ENCODE data around the gene UBXN2A.
"Not testable (repeated sequence)": the region's sequence is repeated elsewhere in the genome, so short reads cannot be mapped to it uniquely, and the experiment has no call there.

The UBXN2A gene

DNA sequence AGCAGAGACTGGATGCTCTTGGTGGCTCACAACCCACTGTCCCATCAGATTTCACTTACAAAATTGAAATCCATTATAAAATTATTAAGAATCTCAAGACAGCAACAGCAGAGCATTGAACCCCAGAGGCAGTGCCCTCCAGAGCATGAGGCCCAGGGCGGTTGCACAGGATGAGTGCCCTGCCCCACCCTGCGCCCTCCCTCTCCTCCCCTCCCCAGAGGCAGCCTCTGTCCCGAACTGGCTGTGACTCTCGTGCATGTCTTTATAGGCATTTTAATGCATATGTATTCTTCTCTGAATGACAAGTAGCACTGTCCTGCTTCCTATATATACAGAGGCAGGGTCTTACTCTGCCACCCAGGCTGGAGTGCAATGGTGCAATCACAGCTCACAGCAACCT, 80.0 kb downstream of the UBXN2A start:
- H3K36me3 ChIP-seq (ENCODE audit: control insufficient read depth, insufficient read depth, low read length) = no peaks in the 10 kb centered on the region
- H3K27ac ChIP-seq (ENCODE audit: low read depth, low read length) = no peak overlapping the region
- no peak overlapping the region for H3K9ac ChIP-seq (ENCODE audit: low read length)
- no peak overlapping the region for H3K4me3 ChIP-seq (ENCODE audit: low read length)
- no peaks in the 10 kb centered on the region for H3K4me1 ChIP-seq (ENCODE audit: control insufficient read depth, insufficient read depth, low read length)
- H3K27me3 ChIP-seq (ENCODE audit: control insufficient read depth, insufficient read depth, low read length) = no peaks in the 10 kb centered on the region

DNA sequence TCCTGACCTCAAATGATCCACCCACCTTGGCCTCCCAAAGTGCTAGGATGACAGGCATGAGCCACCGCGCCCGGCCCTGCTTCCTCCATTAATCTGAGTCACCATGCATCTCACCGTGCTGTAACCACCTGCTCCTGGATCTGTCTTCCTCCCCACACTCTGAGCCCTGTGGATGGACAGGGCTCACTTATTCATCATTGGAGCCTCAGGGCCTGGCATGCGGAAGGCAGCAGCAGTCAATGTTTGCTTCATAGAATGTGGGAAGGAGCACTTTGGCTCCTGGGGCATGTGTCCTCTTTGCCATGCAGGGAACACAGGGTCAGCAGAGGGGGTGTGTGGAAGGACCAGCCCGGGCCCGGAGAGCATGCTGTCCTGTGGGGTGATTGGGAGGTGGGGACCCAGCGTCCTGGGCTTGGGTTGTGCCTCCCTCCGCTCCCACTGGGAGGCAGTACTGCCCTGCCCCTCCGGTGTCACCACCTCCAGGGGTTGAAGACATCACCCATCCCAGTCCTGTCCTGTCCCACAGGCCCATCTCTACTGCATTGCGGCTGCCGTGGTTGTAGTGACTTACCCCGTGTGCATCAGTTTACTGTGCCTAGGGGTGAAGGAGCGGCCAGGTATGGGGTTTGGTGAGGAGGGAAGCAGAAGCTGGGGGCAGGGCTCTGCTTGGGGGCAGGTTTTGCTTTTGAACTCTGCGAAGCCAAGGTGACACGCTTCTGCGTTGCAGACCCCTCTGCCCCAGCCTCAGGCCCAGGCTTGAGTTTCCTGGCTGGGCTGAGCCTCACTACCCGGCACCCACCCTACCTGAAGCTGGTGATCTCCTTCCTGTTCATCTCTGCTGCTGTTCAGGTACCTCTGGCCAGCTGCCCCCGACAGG, 81.1 kb downstream of the UBXN2A start:
- Histone ChIP-seq H3K4me3 (ENCODE audit: low read length) (no peak overlapping the region), H3K4me1 (ENCODE audit: control insufficient read depth, insufficient read depth, low read length) (no peaks in the 10 kb centered on the region), H3K27me3 (ENCODE audit: control insufficient read depth, insufficient read depth, low read length) (no peaks in the 10 kb centered on the region), H3K36me3 (ENCODE audit: control insufficient read depth, insufficient read depth, low read length) (no peaks in the 10 kb centered on the region), H3K9ac (ENCODE audit: low read length) (no peak overlapping the region), H3K27ac (ENCODE audit: low read depth, low read length) (no peak overlapping the region)

DNA sequence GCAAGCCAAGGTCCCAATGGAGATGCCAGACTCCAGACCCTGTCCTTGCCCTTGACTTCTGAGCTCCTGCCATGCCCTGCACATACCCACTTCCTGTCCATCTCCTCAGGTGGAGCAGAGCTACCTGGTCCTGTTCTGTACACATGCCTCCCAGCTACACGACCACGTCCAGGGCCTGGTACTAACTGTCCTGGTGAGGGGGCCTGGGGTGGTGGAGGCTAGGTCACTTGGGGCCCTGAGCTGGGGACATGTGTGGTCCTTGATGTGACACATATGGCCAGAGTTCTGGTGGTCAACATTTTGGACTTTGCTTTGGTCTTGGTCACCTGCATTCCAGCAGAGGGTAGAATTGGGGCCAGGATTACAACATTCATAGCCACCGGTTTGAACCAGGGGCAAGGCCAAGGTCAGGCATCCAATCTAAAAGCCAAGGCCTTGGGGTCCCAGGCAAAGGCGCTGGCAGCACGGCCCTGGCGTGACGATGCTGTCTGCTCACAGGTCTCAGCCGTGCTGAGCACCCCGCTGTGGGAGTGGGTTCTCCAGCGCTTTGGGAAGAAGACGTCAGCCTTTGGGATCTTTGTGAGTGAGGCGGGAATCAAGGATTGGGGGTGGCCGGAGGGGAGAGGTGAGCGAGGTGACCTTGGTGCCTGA, 82.2 kb downstream of the UBXN2A start:
- H3K4me3 ChIP-seq (ENCODE audit: low read length) = no peak overlapping the region

DNA sequence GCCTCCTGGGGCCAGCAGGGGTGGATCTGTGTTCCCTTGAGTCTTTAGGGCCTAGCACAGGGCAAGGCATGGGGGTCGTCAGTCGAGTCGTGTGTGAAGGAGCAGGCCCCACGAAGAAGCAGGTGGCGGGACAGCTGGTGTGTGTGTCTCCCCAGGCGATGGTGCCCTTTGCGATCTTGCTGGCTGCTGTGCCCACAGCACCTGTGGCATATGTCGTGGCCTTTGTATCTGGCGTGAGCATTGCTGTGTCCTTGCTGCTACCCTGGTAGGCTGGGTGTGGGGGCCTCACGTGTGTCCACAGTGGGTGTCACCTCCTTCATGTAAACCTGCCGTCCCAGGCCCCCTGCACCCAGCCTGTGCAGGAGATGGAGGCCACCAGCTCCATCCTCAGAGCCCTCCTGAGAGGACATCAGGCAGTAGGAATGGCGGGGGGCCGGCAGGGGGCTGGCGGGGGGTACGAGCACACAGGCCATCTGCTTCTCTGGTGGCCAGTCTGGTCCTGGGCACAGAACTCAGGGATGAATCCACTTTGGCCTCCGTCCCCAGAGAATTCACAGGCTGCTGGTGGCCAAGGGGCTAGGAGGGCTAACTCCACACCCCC, 82.8 kb downstream of the UBXN2A start:
- H3K4me3 ChIP-seq (ENCODE audit: low read length) = no peak overlapping the region
- no peaks in the 10 kb centered on the region for H3K36me3 ChIP-seq (ENCODE audit: control insufficient read depth, insufficient read depth, low read length)
- no peaks in the 10 kb centered on the region for H3K4me1 ChIP-seq (ENCODE audit: control insufficient read depth, insufficient read depth, low read length)
- no peaks in the 10 kb centered on the region for H3K27me3 ChIP-seq (ENCODE audit: control insufficient read depth, insufficient read depth, low read length)
- no peak overlapping the region for H3K27ac ChIP-seq (ENCODE audit: low read depth, low read length)
- no peak overlapping the region for H3K9ac ChIP-seq (ENCODE audit: low read length)

More for the DNA sequence above, 82.2 kb downstream of the UBXN2A start:
- no peak overlapping the region for H3K27ac ChIP-seq (ENCODE audit: low read depth, low read length)
- H3K4me1 ChIP-seq (ENCODE audit: control insufficient read depth, insufficient read depth, low read length) = no peaks in the 10 kb centered on the region
- no peaks in the 10 kb centered on the region for H3K27me3 ChIP-seq (ENCODE audit: control insufficient read depth, insufficient read depth, low read length)
- no peaks in the 10 kb centered on the region for H3K36me3 ChIP-seq (ENCODE audit: control insufficient read depth, insufficient read depth, low read length)
- H3K9ac ChIP-seq (ENCODE audit: low read length) = no peak overlapping the region

DNA sequence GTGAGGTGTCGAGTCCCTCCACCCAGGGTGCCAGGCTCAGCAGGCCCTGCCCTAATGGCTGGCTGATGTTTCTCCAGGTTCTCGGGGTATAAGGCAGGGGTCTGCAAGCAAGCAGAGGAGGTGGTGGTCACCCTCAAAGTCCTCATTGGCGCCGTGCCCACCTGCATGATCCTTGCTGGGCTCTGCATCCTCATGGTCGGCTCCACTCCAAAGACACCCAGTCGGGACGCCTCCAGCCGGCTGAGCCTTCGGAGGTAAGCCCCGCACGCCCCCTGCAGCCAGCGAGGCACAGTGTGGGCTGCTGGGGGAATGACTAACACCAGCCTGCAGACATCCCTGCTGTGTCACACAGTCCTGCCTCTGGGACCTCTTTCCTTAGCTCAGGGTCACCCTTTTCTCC, 83.8 kb downstream of the UBXN2A start:
- Histone ChIP-seq H3K27me3 (ENCODE audit: control insufficient read depth, insufficient read depth, low read length) (no peaks in the 10 kb centered on the region), H3K36me3 (ENCODE audit: control insufficient read depth, insufficient read depth, low read length) (no peaks in the 10 kb centered on the region), H3K9ac (ENCODE audit: low read length) (no peak overlapping the region), H3K4me1 (ENCODE audit: control insufficient read depth, insufficient read depth, low read length) (no peaks in the 10 kb centered on the region), H3K27ac (ENCODE audit: low read depth, low read length) (no peak overlapping the region), H3K4me3 (ENCODE audit: low read length) (no peak overlapping the region)

DNA sequence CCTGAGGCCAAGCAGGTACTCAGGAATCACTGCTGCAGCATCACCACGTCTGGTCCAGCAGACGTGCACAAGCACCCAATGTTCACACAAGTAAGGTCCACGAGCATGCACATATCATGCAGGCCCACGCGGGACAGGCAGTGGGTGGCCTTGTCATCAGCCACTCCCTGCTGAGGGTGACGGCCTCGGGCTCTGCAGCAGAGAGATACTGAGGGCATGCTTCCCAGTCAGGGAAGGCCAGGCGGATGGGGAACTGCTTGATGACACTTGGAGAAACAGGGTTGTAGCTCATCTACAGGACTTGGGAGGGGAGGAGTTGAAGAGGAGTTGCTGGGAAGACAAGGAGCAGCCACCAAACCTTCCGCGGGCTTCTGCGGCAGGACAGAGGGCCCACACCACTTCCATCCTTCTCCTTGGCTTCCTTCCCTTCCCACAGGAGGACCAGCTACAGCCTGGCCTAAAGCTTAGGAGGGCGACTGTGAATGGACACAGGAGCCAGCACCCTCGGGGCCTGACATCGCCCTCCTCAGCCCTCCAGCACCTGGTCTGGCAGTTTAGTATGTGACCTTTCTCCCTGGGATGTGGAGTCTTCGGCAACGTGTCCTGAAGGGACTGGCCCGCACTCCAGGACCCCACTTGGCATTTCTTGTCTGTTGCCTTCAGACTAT, 84.9 kb downstream of the UBXN2A start:
- Histone ChIP-seq H3K36me3 (ENCODE audit: control insufficient read depth, insufficient read depth, low read length) (peaks cover under 1% of the 10 kb centered on the region), H3K27ac (ENCODE audit: low read depth, low read length) (no peak overlapping the region), H3K4me3 (ENCODE audit: low read length) (no peak overlapping the region), H3K9ac (ENCODE audit: low read length) (no peak overlapping the region), H3K4me1 (ENCODE audit: control insufficient read depth, insufficient read depth, low read length) (no peaks in the 10 kb centered on the region), H3K27me3 (ENCODE audit: control insufficient read depth, insufficient read depth, low read length) (no peaks in the 10 kb centered on the region)

DNA sequence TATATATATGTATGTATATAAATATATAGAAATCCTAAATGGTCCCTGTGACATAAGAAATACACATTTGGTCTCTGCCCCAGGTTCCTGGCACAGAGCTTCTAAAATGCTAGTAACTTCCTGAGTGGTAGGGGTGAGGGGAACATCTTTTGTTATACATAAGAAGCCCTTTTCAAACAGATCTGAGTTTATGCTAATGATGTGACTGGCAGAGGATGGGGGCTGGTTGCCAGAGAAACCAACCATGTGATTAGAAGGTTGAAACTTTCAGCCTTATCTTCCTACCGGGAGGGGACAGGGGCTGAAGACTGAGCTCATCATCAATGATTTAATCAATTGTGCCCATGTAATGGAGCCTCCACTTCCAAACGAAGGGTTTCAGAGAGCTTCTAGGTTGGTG, 86.0 kb downstream of the UBXN2A start:
- no peaks in the 10 kb centered on the region for H3K4me1 ChIP-seq (ENCODE audit: control insufficient read depth, insufficient read depth, low read length)
- H3K27me3 ChIP-seq (ENCODE audit: control insufficient read depth, insufficient read depth, low read length) = no peaks in the 10 kb centered on the region
- H3K4me3 ChIP-seq (ENCODE audit: low read length) = no peak overlapping the region
- peaks cover 11% of the 10 kb centered on the region for H3K36me3 ChIP-seq (ENCODE audit: control insufficient read depth, insufficient read depth, low read length)
- no peak overlapping the region for H3K27ac ChIP-seq (ENCODE audit: low read depth, low read length)
- H3K9ac ChIP-seq (ENCODE audit: low read length) = no peak overlapping the region

DNA sequence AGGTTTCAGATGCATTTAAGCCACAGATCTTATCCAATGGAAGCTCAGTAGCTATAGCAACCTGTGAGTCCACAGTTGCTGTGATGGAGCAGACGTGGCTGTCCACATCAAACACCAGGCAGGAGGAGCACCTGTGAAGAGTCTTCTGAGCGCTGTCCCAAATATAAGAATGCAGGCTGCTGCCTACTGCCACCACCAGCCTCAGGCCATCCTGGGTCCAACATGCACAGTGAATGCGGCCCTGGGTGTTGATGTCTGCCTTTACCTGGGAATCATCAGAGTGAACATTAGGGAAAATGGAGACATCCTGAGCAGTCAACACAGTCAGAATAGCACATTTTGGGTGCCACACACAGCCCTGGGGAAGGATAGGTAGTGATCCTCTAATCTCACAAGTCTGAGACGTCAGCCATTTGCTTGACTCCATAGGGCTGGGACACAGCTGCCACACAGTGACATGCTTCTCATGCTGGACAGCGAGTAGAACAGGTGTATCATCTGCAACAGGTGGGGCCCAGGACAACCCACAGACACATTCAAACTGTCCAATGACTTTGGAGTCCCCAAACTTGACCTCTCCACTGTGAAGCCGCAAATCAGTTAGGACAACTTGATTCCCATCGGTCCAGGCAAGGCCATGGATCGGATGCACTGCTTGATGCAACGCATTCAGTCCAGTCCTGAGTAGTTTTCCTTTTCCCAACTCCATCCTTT, 98.7 kb downstream of the UBXN2A start:
- no peaks in the 10 kb centered on the region for H3K27me3 ChIP-seq (ENCODE audit: control insufficient read depth, insufficient read depth, low read length)
- peaks cover 6% of the 10 kb centered on the region for H3K36me3 ChIP-seq (ENCODE audit: control insufficient read depth, insufficient read depth, low read length)
- no peaks in the 10 kb centered on the region for H3K4me1 ChIP-seq (ENCODE audit: control insufficient read depth, insufficient read depth, low read length)
- no peak overlapping the region for H3K9ac ChIP-seq (ENCODE audit: low read length)
- H3K27ac ChIP-seq (ENCODE audit: low read depth, low read length) = no peak overlapping the region
- no peak overlapping the region for H3K4me3 ChIP-seq (ENCODE audit: low read length)

DNA sequence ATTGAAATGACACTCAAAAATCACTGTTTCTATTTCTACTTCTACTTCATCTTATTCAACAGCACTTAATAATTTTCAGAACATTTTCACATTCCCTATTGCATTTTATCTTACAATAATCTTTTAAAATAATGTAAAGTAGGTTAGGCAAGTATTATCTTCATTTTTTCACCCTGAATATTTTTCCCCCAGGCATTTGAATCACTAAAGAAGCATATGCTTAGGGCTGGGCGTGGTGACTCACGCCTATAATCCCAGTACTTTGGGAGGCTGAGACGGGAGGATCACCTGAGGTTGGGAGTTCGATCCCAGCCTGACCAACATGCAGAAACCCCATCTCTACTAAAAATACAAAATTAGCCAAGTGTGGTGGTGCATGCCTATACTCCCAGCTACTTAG, 100.2 kb downstream of the UBXN2A start:
- no peak overlapping the region for H3K27ac ChIP-seq (ENCODE audit: low read depth, low read length)
- H3K4me1 ChIP-seq (ENCODE audit: control insufficient read depth, insufficient read depth, low read length) = no peaks in the 10 kb centered on the region
- no peak overlapping the region for H3K4me3 ChIP-seq (ENCODE audit: low read length)
- no peak overlapping the region for H3K9ac ChIP-seq (ENCODE audit: low read length)
- H3K36me3 ChIP-seq (ENCODE audit: control insufficient read depth, insufficient read depth, low read length) = peaks cover 6% of the 10 kb centered on the region
- H3K27me3 ChIP-seq (ENCODE audit: control insufficient read depth, insufficient read depth, low read length) = no peaks in the 10 kb centered on the region

DNA sequence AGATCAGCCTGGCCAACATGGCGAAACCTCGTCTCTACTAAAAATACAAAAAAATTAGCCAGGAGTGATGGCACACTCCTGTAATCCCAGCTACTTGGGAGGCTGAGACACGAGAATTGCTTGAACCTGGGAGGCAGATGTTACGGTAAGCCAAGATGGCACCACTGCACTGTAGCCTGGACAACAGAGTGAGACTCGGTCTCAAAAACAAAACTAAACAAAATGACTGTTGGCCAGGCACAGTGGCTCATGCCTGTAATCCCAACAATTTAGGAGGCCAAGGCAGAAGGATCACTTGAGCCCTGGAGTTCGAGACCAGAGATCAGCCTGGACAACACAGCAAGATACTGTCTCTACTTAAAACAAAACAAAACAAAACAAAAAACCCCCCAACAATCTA, 102.9 kb downstream of the UBXN2A start:
- not testable (repeated sequence) for H3K4me1 ChIP-seq (ENCODE audit: control insufficient read depth, insufficient read depth, low read length); H3K36me3 ChIP-seq (ENCODE audit: control insufficient read depth, insufficient read depth, low read length); H3K27me3 ChIP-seq (ENCODE audit: control insufficient read depth, insufficient read depth, low read length); H3K9ac ChIP-seq (ENCODE audit: low read length); H3K27ac ChIP-seq (ENCODE audit: low read depth, low read length); H3K4me3 ChIP-seq (ENCODE audit: low read length)

DNA sequence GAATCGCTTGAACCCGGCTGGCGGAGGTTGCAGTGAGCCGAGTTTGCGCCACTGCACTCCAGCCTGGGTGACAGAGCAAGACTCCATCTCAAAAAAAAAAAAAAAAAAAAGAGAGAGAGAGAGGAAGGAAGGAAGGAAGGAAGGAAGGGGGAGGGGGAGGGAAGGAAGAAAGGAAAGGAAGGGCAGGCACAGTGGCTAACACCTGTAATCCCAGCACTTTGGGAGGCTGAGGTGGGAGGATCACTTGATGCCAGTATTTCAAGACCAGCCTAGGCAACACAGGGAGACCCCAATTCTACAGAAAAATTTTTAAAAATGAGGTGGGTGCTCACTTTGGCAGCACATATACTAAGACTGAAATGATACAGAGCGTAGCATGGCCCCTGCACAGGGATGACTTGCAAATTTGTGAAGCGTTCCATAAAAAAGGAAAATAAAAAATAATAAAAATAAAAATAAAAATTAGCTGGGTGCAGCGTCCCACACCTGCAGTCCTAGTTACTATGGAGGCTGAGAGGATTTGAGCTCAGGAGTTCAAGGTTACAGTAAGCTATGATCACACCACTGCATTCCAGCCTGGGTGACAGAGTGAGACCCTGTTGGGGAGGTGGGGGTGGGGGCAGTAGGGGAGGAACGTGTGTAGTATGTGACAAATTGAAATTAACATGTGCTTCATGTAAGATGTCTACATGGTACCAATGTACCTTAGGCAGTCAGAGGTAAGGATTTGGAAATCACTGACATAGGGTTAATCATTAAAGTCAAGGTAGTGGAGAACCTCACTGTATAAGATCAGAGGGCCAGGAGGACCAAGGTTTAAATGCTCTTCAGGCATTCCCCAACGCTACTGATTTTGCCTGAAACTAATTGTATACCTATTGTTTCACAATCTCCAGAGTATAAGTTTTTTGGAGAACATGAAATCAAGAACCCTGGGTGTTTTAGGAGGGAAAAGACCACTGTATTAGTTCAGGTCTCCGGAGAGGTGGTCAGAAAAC, 105.5 kb downstream of the UBXN2A start:
- peaks cover 4% of the 10 kb centered on the region for H3K27me3 ChIP-seq (ENCODE audit: control insufficient read depth, insufficient read depth, low read length)
- no peaks in the 10 kb centered on the region for H3K36me3 ChIP-seq (ENCODE audit: control insufficient read depth, insufficient read depth, low read length)
- H3K4me1 ChIP-seq (ENCODE audit: control insufficient read depth, insufficient read depth, low read length) = peaks cover 3% of the 10 kb centered on the region
- no peak overlapping the region for H3K4me3 ChIP-seq (ENCODE audit: low read length)
- H3K27ac ChIP-seq (ENCODE audit: low read depth, low read length) = no peak overlapping the region
- no peak overlapping the region for H3K9ac ChIP-seq (ENCODE audit: low read length)
